ENCODE data around the gene TMEM255B.

Gene TMEM255B

GRCh38 chr13:113837560-113838355, 78.7 kb downstream of the TMEM255B start:
- no peak overlapping the region for H3K27ac ChIP-seq (ENCODE audit: low read depth, low read length)
- H3K4me3 ChIP-seq (ENCODE audit: insufficient read depth, low read length, poor library complexity, severe bottlenecking): no peak overlapping the region
- H3F3A ChIP-seq (ENCODE audit: insufficient read depth): no peaks in the 10 kb centered on the region
- H3K9me2 ChIP-seq (replicated peaks; ENCODE audit: insufficient read depth, low read length): no peaks in the 10 kb centered on the region
- H4K20me1 ChIP-seq (ENCODE audit: low read depth, low read length): no peaks in the 10 kb centered on the region
- no peak overlapping the region for H2AFZ ChIP-seq (ENCODE audit: low read depth, low read length, severe bottlenecking)
- no peak overlapping the region for H3K9ac ChIP-seq (ENCODE audit: low read length)
- no peak overlapping the region for H3K4me2 ChIP-seq (ENCODE audit: low read depth, low read length, poor library complexity, severe bottlenecking)
- H3K27me3 ChIP-seq (ENCODE audit: low read length): no peaks in the 10 kb centered on the region
- no peaks in the 10 kb centered on the region for H3K9me3 ChIP-seq (ENCODE audit: insufficient read depth, low read length)
- H3K36me3 ChIP-seq (ENCODE audit: low read length): no peaks in the 10 kb centered on the region
- no peaks in the 10 kb centered on the region for H3K79me2 ChIP-seq (ENCODE audit: insufficient read depth, low read length)
- no peak for TF ChIP-seq CTCF (IDR thresholded peaks at IDR 0.05; ENCODE audit: insufficient read depth, low read length, poor library complexity, severe bottlenecking)
- TF ChIP-seq EZH2phosphoT487 (conservative IDR thresholded peaks at IDR 0.05; ENCODE audit: low read length): no peak

- Histone ChIP-seq H3K9me2 (replicated peaks; ENCODE audit: insufficient read depth, low read length) (no peaks in the 10 kb centered on the region), H3K9ac (ENCODE audit: low read length) (no peak overlapping the region)
- TF ChIP-seq CTCF (IDR thresholded peaks at IDR 0.05; ENCODE audit: insufficient read depth, low read length, poor library complexity, severe bottlenecking) (no peak), EZH2phosphoT487 (conservative IDR thresholded peaks at IDR 0.05; ENCODE audit: low read length) (no peak)
Observed at GRCh38 chr13:113838711-113839201, 79.7 kb downstream of the TMEM255B start.

GRCh38 chr13:113839536-113840204, 80.6 kb downstream of the TMEM255B start:
- H3K9ac ChIP-seq (ENCODE audit: low read length): no peak overlapping the region
- no peak overlapping the region for H2AFZ ChIP-seq (ENCODE audit: low read depth, low read length, severe bottlenecking)
- no peaks in the 10 kb centered on the region for H4K20me1 ChIP-seq (ENCODE audit: low read depth, low read length)
- no peaks in the 10 kb centered on the region for H3F3A ChIP-seq (ENCODE audit: insufficient read depth)
- no peaks in the 10 kb centered on the region for H3K9me2 ChIP-seq (replicated peaks; ENCODE audit: insufficient read depth, low read length)
- no peaks in the 10 kb centered on the region for H3K79me2 ChIP-seq (ENCODE audit: insufficient read depth, low read length)
- H3K36me3 ChIP-seq (ENCODE audit: low read length): no peaks in the 10 kb centered on the region
- H3K4me3 ChIP-seq (ENCODE audit: insufficient read depth, low read length, poor library complexity, severe bottlenecking): no peak overlapping the region
- TF ChIP-seq CTCF (IDR thresholded peaks at IDR 0.05; ENCODE audit: insufficient read depth, low read length, poor library complexity, severe bottlenecking) (no peak), EZH2phosphoT487 (conservative IDR thresholded peaks at IDR 0.05; ENCODE audit: low read length) (no peak)
- H3K9me3 ChIP-seq (ENCODE audit: insufficient read depth, low read length): no peaks in the 10 kb centered on the region
- no peaks in the 10 kb centered on the region for H3K27me3 ChIP-seq (ENCODE audit: low read length)
- H3K27ac ChIP-seq (ENCODE audit: low read depth, low read length): no peak overlapping the region
- no peak overlapping the region for H3K4me2 ChIP-seq (ENCODE audit: low read depth, low read length, poor library complexity, severe bottlenecking)

More at GRCh38 chr13:113838711-113839201, 79.7 kb downstream of the TMEM255B start:
- H3K36me3 ChIP-seq (ENCODE audit: low read length): no peaks in the 10 kb centered on the region
- H4K20me1 ChIP-seq (ENCODE audit: low read depth, low read length): no peaks in the 10 kb centered on the region
- no peak overlapping the region for H3K4me3 ChIP-seq (ENCODE audit: insufficient read depth, low read length, poor library complexity, severe bottlenecking)
- H3K79me2 ChIP-seq (ENCODE audit: insufficient read depth, low read length): no peaks in the 10 kb centered on the region
- no peaks in the 10 kb centered on the region for H3K9me3 ChIP-seq (ENCODE audit: insufficient read depth, low read length)
- H3F3A ChIP-seq (ENCODE audit: insufficient read depth): no peaks in the 10 kb centered on the region
- H3K4me2 ChIP-seq (ENCODE audit: low read depth, low read length, poor library complexity, severe bottlenecking): no peak overlapping the region
- H2AFZ ChIP-seq (ENCODE audit: low read depth, low read length, severe bottlenecking): no peak overlapping the region
- no peaks in the 10 kb centered on the region for H3K27me3 ChIP-seq (ENCODE audit: low read length)
- no peak overlapping the region for H3K27ac ChIP-seq (ENCODE audit: low read depth, low read length)

Data from SU-DHL-6 (cell line).